SK-N-SH treated with all-trans-retinoic acid at 6 μM for 48 hours (cell line): ENCODE results near the gene POMP.

ENCODE experiments used
- CSRNP3 ChIP-seq: fragments of 250-450 bp; sonication (Bioruptor Pico); IDR thresholded peaks from 2 replicates; pipeline ENCODE4 v1.5.1; 2021; ENCODE audit warnings: mild to moderate bottlenecking, moderate library complexity
- OSR1 ChIP-seq: fragments of 250-450 bp; sonication (Bioruptor Pico); IDR thresholded peaks from 2 replicates; pipeline ENCODE4 v1.8.0; 2022; ENCODE audit warnings: moderate library complexity, mild to moderate bottlenecking, inconsistent platforms
- PPARA ChIP-seq: fragments of 250-450 bp; sonication (Bioruptor Pico); IDR thresholded peaks from 2 replicates; pipeline ENCODE4 v1.5.0; 2020; ENCODE audit warnings: mild to moderate bottlenecking, borderline replicate concordance
- RARB ChIP-seq: fragments of 250-450 bp; sonication (Bioruptor Pico); IDR thresholded peaks from 2 replicates; pipeline ENCODE4 v1.8.0; 2021; ENCODE audit warnings: mild to moderate bottlenecking, moderate library complexity
- SNAI2 ChIP-seq: fragments of 250-450 bp; sonication (Bioruptor Pico); IDR thresholded peaks from 2 replicates; pipeline ENCODE4 v1.5.0; 2020; ENCODE audit warnings: mild to moderate bottlenecking, moderate library complexity
- TCF4 ChIP-seq: fragments of 250-450 bp; sonication (Bioruptor Pico); IDR thresholded peaks from 2 replicates; pipeline ENCODE4 v1.8.0; 2021; ENCODE audit warnings: mild to moderate bottlenecking, moderate library complexity, borderline replicate concordance
- TSHZ2 ChIP-seq: fragments of 250-450 bp; sonication (Bioruptor Pico); IDR thresholded peaks from 2 replicates; pipeline ENCODE4 v1.5.0; 2020; ENCODE audit warnings: mild to moderate bottlenecking, moderate library complexity
- ZC3H10 ChIP-seq: fragments of 250-450 bp; sonication (Bioruptor Pico); IDR thresholded peaks from 2 replicates; pipeline ENCODE4 v1.5.1; 2021; ENCODE audit warnings: mild to moderate bottlenecking, moderate library complexity
- ZFP3 ChIP-seq: fragments of 250-450 bp; sonication (Bioruptor Pico); IDR thresholded peaks from 2 replicates; pipeline ENCODE4 v1.5.0; 2020; ENCODE audit warnings: mild to moderate bottlenecking, moderate library complexity
- ZNF565 ChIP-seq: fragments of 450-650 bp; formaldehyde crosslinking; conservative IDR thresholded peaks from 2 replicates; pipeline ENCODE4 v1.5.0; 2020; ENCODE audit warnings: low read depth, mild to moderate bottlenecking, moderate library complexity
- TF ChIP-seq, protein P1 (sequence below): fragments of 250-450 bp; sonication (Bioruptor Pico); IDR thresholded peaks from 2 replicates; pipeline ENCODE4 v1.5.1; 2020; ENCODE audit warnings: low read depth, mild to moderate bottlenecking, moderate library complexity

DNA sequence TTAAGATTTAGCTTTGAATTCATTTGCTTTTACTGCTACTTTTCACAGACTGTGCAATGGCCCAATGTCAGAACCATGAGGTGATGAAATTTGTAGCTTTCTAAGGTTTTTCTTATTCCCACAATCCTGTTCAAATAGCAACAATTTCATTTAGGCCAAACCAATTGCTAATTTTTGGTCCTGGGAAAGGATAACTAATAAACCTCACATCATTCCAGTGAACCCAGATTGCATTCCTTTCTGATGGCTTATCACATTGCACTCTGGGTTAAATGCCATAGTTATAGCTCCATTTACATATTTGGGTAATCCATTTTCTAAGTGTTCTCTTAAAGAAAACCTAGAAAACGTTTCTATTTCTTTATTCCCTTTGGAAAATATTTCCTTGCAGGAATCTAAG lies 22.9 kb upstream of the POMP start:
- TF ChIP-seq CSRNP3 (CRISPR knock-in tag) = no peak
- no peak for TF ChIP-seq TCF4
- no peak for TF ChIP-seq OSR1 (CRISPR knock-in tag)
- TF ChIP-seq, protein P1, sequence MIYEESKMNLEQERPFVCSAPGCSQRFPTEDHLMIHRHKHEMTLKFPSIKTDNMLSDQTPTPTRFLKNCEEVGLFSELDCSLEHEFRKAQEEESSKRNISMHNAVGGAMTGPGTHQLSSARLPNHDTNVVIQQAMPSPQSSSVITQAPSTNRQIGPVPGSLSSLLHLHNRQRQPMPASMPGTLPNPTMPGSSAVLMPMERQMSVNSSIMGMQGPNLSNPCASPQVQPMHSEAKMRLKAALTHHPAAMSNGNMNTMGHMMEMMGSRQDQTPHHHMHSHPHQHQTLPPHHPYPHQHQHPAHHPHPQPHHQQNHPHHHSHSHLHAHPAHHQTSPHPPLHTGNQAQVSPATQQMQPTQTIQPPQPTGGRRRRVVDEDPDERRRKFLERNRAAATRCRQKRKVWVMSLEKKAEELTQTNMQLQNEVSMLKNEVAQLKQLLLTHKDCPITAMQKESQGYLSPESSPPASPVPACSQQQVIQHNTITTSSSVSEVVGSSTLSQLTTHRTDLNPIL = no peak
- no peak for TF ChIP-seq TSHZ2
- no peak for TF ChIP-seq ZFP3 (CRISPR knock-in tag)
- TF ChIP-seq ZC3H10 = no peak
- no peak for TF ChIP-seq PPARA (CRISPR knock-in tag)
- TF ChIP-seq SNAI2 (CRISPR knock-in tag) = no peak
- TF ChIP-seq RARB (CRISPR knock-in tag) = no peak
- TF ChIP-seq ZNF565 = no peak
